Measurements from ENCODE around the gene UPB1. TPM values are rescaled to one million over a fixed set of nuclear protein-coding genes. Genes with fewer than 3 reads are reported as not detected.

The UPB1 gene
- total and polyA plus RNA-seq, 10 of the 15 experiments (the other 5 are each of a cell fraction or from before 2014, with no cell fraction given): 0.89 to 20.5 (median 3.1) TPM

- no peak for TF ChIP-seq GATAD2B (conservative IDR thresholded peaks at IDR 0.05; ENCODE audit: low read depth)
- no peak for TF ChIP-seq ZNF384 (IDR thresholded peaks at IDR 0.05; ENCODE audit: borderline replicate concordance, low read depth, low read length)
- no peak for TF ChIP-seq TCF7 (IDR thresholded peaks at IDR 0.05; ENCODE audit: borderline replicate concordance)
- no peak for TF ChIP-seq TBL1XR1 (IDR thresholded peaks at IDR 0.05; ENCODE audit: low read depth, low read length)
- TF ChIP-seq BMI1 (IDR thresholded peaks at IDR 0.05; ENCODE audit: borderline replicate concordance): no peak
These were observed 22.3 kb downstream of the UPB1 start (continued) for GRCh38 chr22:24517446-24517845.

GRCh38 chr22:24518228-24518627 is 23.1 kb downstream of the UPB1 start:
- ATAC-seq: no peak
- whole genome bisulfite sequencing (ENCODE audit: insufficient coverage, insufficient replicate concordance, low lambda C conversion rate, missing lambda C conversion rate): 90% methylated on average over 3 of the region's 3 CpGs
- in situ Hi-C loops (cut with MboI): loop anchor here (5.0 kb wide), 1 partner anchor 86 kb away; no protein-coding TSS in a partner anchor
- H2AFZ ChIP-seq (ENCODE audit: control insufficient read depth, low read depth, low read length): no peak overlapping the region
- H3K27me3 ChIP-seq (replicated peaks in 1 of 2; ENCODE audit: control insufficient read depth in 2 of 2, insufficient read depth in 2 of 2, low read length in 1 of 2): no peaks in the 10 kb centered on the region
- DNase-seq (ENCODE audit: low read depth, low spot score): no peak
- ChIA-PET CTCF (interaction anchor here (1.3 to 5.8 kb wide), 9 partner anchors 11 to 192 kb away, joined by 3 to 39 read pairs (median 5); no protein-coding TSS in a partner anchor), SMC1A (ENCODE audit: uncharacterized antibody, unreplicated experiment) (interaction anchor here (0.6 to 1.4 kb wide), 9 partner anchors 10 to 195 kb away, joined by 3 to 12 read pairs (median 4); partner anchors contain the start of gene ADORA2A), POLR2A (interaction anchor here (0.6 to 2.1 kb wide), 4 partner anchors 11 to 128 kb away, joined by 3 to 8 read pairs (median 4); no protein-coding TSS in a partner anchor), RAD21 (ENCODE audit: unreplicated experiment) (interaction anchor here (0.6 to 1.9 kb wide), 5 partner anchors 10 to 1730 kb away, joined by 3 to 8 read pairs (median 5); no protein-coding TSS in a partner anchor)
- H3K79me2 ChIP-seq (ENCODE audit: control insufficient read depth, insufficient read depth, low read length): no peaks in the 10 kb centered on the region
- peaks cover 40% of the 10 kb centered on the region for H3K4me1 ChIP-seq (ENCODE audit: control insufficient read depth, insufficient read depth, low read length)
- TF ChIP-seq ZBTB11 (CRISPR knock-in tag; IDR thresholded peaks at IDR 0.05): no peak
- TF ChIP-seq MEF2A (IDR thresholded peaks at IDR 0.05; ENCODE audit: insufficient read depth, low read depth, low read length): no peak
- no peak for TF ChIP-seq NFXL1 (IDR thresholded peaks at IDR 0.05; ENCODE audit: borderline replicate concordance)
- TF ChIP-seq IRF3 (IDR thresholded peaks at IDR 0.05): no peak
- no peak for TF ChIP-seq PML (IDR thresholded peaks at IDR 0.05; ENCODE audit: low read length)
- intact Hi-C loops (cut with micrococcal nuclease; ENCODE audit: unreplicated experiment): no loop called here
- H3K4me3 ChIP-seq: no peak overlapping the region
- no peak overlapping the region for H3K27ac ChIP-seq (ENCODE audit: control insufficient read depth, insufficient read depth)
- no peaks in the 10 kb centered on the region for H4K20me1 ChIP-seq (ENCODE audit: control insufficient read depth, insufficient read depth)
- BruUV-seq (replicated peaks): TSS peak; percentile 34
- H3K36me3 ChIP-seq (ENCODE audit: control insufficient read depth in 2 of 2, insufficient read depth in 2 of 2, low read length in 1 of 2): no peaks in the 10 kb centered on the region
- H3K9me3 ChIP-seq (replicated peaks; ENCODE audit: control insufficient read depth, insufficient read depth, low read length): no peaks in the 10 kb centered on the region
- no peak for FAIRE-seq
- no peak overlapping the region for H3K9ac ChIP-seq (ENCODE audit: control insufficient read depth, insufficient read depth, low read length)
- no peak overlapping the region for H3K4me2 ChIP-seq (ENCODE audit: control insufficient read depth, insufficient read depth)

Measured in GM12878 (cell line).